Measurements from ENCODE around the gene PRSS33. TPM values are rescaled to one million over a fixed set of nuclear protein-coding genes. Genes with fewer than 3 reads are reported as not detected.

The PRSS33 gene
- total and polyA plus RNA-seq, 9 of the 15 experiments (the other 6 are each of a cell fraction or from before 2014, with no cell fraction given) = not detected

- TF ChIP-seq ARID4B (CRISPR knock-in tag; IDR thresholded peaks at IDR 0.05) (0 out of 2 replicates have a peak, but pooled peaks have one; percentile 9), BDP1 (IDR thresholded peaks at IDR 0.05; ENCODE audit: insufficient read depth, insufficient read length) (no peak), FOXK2 (conservative IDR thresholded peaks at IDR 0.05 in 1 of 2, IDR thresholded peaks at IDR 0.05 in 1 of 2; ENCODE audit: low read depth in 2 of 2) (no peak), RBM39 (optimal IDR thresholded peaks at IDR 0.05; ENCODE audit: low read depth, low read length) (no peak), ZNF507 (tag; conservative IDR thresholded peaks at IDR 0.05) (no peak), HDGF (IDR thresholded peaks at IDR 0.05) (no peak), ZNF174 (CRISPR knock-in tag; IDR thresholded peaks at IDR 0.05) (no peak), NEUROD1 (IDR thresholded peaks at IDR 0.05; ENCODE audit: borderline replicate concordance, low read depth, low read length, partially characterized antibody) (no peak), SMARCC2 (IDR thresholded peaks at IDR 0.05; ENCODE audit: low read depth) (no peak), ZNF79 (CRISPR knock-in tag; IDR thresholded peaks at IDR 0.05; ENCODE audit: low read depth) (no peak), PHF21A (IDR thresholded peaks at IDR 0.05; ENCODE audit: borderline replicate concordance, low read depth) (no peak), ZBTB34 (CRISPR knock-in tag; IDR thresholded peaks at IDR 0.05) (no peak), IRF2 (CRISPR knock-in tag; IDR thresholded peaks at IDR 0.05) (no peak), ZNF75A (CRISPR knock-in tag; IDR thresholded peaks at IDR 0.05) (0 out of 2 replicates have a peak, but pooled peaks have one; percentile 27)
- TF ChIP-seq, protein P1, sequence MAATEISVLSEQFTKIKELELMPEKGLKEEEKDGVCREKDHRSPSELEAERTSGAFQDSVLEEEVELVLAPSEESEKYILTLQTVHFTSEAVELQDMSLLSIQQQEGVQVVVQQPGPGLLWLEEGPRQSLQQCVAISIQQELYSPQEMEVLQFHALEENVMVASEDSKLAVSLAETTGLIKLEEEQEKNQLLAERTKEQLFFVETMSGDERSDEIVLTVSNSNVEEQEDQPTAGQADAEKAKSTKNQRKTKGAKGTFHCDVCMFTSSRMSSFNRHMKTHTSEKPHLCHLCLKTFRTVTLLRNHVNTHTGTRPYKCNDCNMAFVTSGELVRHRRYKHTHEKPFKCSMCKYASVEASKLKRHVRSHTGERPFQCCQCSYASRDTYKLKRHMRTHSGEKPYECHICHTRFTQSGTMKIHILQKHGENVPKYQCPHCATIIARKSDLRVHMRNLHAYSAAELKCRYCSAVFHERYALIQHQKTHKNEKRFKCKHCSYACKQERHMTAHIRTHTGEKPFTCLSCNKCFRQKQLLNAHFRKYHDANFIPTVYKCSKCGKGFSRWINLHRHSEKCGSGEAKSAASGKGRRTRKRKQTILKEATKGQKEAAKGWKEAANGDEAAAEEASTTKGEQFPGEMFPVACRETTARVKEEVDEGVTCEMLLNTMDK (IDR thresholded peaks at IDR 0.05; ENCODE audit: borderline replicate concordance, insufficient read depth, low read depth, low read length, poor library complexity, severe bottlenecking) = no peak
- TF ChIP-seq, protein P2, sequence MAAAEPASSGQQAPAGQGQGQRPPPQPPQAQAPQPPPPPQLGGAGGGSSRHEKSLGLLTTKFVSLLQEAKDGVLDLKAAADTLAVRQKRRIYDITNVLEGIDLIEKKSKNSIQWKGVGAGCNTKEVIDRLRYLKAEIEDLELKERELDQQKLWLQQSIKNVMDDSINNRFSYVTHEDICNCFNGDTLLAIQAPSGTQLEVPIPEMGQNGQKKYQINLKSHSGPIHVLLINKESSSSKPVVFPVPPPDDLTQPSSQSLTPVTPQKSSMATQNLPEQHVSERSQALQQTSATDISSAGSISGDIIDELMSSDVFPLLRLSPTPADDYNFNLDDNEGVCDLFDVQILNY (CRISPR knock-in tag; IDR thresholded peaks at IDR 0.05) = 0 out of 2 replicates have a peak, but pooled peaks have one; percentile 44
- TF ChIP-seq, protein P3, sequence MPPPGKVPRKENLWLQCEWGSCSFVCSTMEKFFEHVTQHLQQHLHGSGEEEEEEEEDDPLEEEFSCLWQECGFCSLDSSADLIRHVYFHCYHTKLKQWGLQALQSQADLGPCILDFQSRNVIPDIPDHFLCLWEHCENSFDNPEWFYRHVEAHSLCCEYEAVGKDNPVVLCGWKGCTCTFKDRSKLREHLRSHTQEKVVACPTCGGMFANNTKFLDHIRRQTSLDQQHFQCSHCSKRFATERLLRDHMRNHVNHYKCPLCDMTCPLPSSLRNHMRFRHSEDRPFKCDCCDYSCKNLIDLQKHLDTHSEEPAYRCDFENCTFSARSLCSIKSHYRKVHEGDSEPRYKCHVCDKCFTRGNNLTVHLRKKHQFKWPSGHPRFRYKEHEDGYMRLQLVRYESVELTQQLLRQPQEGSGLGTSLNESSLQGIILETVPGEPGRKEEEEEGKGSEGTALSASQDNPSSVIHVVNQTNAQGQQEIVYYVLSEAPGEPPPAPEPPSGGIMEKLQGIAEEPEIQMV (tag; conservative IDR thresholded peaks at IDR 0.05; ENCODE audit: low read depth) = no peak
Observed at GRCh38 chr16:2777903-2778629, 9.3 kb downstream of the PRSS33 start (continued).

Data from K562 (cell line).